ENCODE data around the gene PCSK5. TPM values are rescaled to one million over a fixed set of nuclear protein-coding genes. Genes with fewer than 3 reads are reported as not detected.
"Not testable (repeated sequence)": the region's sequence is repeated elsewhere in the genome, so short reads cannot be mapped to it uniquely, and the experiment has no call there.

PCSK5 gene
- total RNA-seq, 1 donor from 2014 or later = 18.3 TPM

GRCh38 chr9:75893106-75893505, 2.6 kb downstream of the PCSK5 start:
- Mint-ChIP-seq H3K4me3 (ENCODE audit: unreplicated experiment) (peak overlapping the region; percentile 93), H3K9me3 (ENCODE audit: unreplicated experiment) (no peaks in the 10 kb centered on the region), H3K36me3 (ENCODE audit: unreplicated experiment) (no peaks in the 10 kb centered on the region), H3K27me3 (ENCODE audit: unreplicated experiment) (no peaks in the 10 kb centered on the region), H3K4me1 (ENCODE audit: unreplicated experiment) (peaks cover 44% of the 10 kb centered on the region), H3K27ac (ENCODE audit: unreplicated experiment) (no peak overlapping the region)
- DNase-seq (ENCODE audit: extremely low spot score, unreplicated experiment) = no peak
- TF ChIP-seq CTCF (IDR thresholded peaks at IDR 0.05) = no peak

- Mint-ChIP-seq H3K27me3 (ENCODE audit: unreplicated experiment) (no peaks in the 10 kb centered on the region), H3K27ac (ENCODE audit: unreplicated experiment) (no peak overlapping the region), H3K4me3 (ENCODE audit: unreplicated experiment) (no peak overlapping the region), H3K36me3 (ENCODE audit: unreplicated experiment) (no peaks in the 10 kb centered on the region), H3K9me3 (ENCODE audit: unreplicated experiment) (no peaks in the 10 kb centered on the region), H3K4me1 (ENCODE audit: unreplicated experiment) (peaks cover 37% of the 10 kb centered on the region)
- no peak for TF ChIP-seq CTCF (IDR thresholded peaks at IDR 0.05)
- no peak for DNase-seq (ENCODE audit: extremely low spot score, unreplicated experiment)
These were observed 4.1 kb downstream of the PCSK5 start for GRCh38 chr9:75894566-75894965.

DNA sequence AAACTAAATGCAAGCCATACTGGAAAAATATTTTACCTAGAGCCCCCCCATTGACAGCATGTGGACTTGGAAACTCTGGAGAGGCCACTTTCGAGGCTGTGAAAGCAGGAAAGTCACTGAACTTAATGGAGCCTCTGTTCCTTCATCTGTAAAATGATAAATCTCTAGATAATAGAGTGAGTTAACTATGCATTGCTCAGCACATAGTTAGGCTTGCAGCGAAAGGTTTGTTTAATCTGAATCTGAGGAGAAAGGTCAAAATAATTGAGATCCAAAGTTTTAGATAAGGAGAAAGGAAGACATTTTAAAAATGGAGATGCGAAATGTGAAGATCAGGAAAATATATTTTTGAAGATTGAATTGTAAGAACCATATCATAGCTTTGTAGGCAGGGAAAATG, 4.6 kb downstream of the PCSK5 start:
- Mint-ChIP-seq H3K4me1 (ENCODE audit: unreplicated experiment) (peaks cover 34% of the 10 kb centered on the region), H3K27me3 (ENCODE audit: unreplicated experiment) (no peaks in the 10 kb centered on the region), H3K4me3 (ENCODE audit: unreplicated experiment) (no peak overlapping the region), H3K36me3 (ENCODE audit: unreplicated experiment) (no peaks in the 10 kb centered on the region), H3K27ac (ENCODE audit: unreplicated experiment) (no peak overlapping the region), H3K9me3 (ENCODE audit: unreplicated experiment) (no peaks in the 10 kb centered on the region)
- no peak for DNase-seq (ENCODE audit: extremely low spot score, unreplicated experiment)
- TF ChIP-seq CTCF (IDR thresholded peaks at IDR 0.05) = no peak

DNA sequence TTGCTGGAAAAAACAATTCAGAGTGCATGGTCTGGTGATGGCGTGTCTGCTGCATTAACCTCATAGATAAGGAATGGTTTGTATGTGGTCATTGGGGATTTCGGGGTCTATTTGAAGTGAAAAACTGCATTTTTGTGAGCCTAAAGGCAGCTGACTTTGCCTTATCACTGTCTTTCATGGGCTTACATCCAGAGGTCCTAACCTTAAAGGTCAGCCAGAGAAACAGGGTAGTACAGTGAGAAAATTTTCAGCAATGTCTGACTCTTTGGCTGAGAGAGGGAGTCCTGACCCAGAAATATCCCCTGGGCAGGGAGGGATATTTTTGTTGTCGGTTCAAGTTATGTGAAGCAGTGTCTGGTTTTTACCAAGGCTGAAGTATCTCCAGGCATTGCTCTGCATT, 5.7 kb downstream of the PCSK5 start:
- Mint-ChIP-seq H3K27me3 (ENCODE audit: unreplicated experiment) (no peaks in the 10 kb centered on the region), H3K27ac (ENCODE audit: unreplicated experiment) (no peak overlapping the region), H3K36me3 (ENCODE audit: unreplicated experiment) (no peaks in the 10 kb centered on the region), H3K9me3 (ENCODE audit: unreplicated experiment) (no peaks in the 10 kb centered on the region), H3K4me1 (ENCODE audit: unreplicated experiment) (peaks cover 34% of the 10 kb centered on the region), H3K4me3 (ENCODE audit: unreplicated experiment) (no peak overlapping the region)
- DNase-seq (ENCODE audit: extremely low spot score, unreplicated experiment) = no peak
- no peak for TF ChIP-seq CTCF (IDR thresholded peaks at IDR 0.05)

GRCh38 chr9:75900893-75901524, 10.5 kb downstream of the PCSK5 start:
- not testable (repeated sequence) for H3K36me3 Mint-ChIP-seq (ENCODE audit: unreplicated experiment); H3K27ac Mint-ChIP-seq (ENCODE audit: unreplicated experiment); H3K4me3 Mint-ChIP-seq (ENCODE audit: unreplicated experiment); DNase-seq (ENCODE audit: extremely low spot score, unreplicated experiment); H3K9me3 Mint-ChIP-seq (ENCODE audit: unreplicated experiment); H3K27me3 Mint-ChIP-seq (ENCODE audit: unreplicated experiment)
- H3K4me1 Mint-ChIP-seq (ENCODE audit: unreplicated experiment) = peaks cover 11% of the 10 kb centered on the region
